ENCODE data around the gene TACC2.

DNA sequence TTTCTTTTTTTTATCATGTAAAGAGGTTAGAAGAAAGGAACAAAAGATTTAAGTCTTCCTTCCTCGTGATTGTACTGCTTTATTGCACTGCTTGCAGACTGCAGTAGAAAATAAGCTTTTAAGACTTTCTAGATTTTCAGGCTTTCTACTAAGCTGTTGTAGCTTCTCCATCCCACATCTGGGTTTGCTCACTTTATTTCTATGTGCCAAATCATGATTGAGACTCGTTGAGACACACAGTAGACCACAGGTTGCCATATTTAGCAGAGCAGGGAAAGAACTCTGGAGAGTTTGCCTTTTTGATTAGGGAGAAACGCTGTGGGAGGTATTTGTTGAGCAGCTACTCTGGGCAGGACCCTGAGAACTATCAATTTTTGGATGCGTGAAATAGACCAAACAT is 192.9 kb downstream of the TACC2 start:
- TF ChIP-seq, protein P1, sequence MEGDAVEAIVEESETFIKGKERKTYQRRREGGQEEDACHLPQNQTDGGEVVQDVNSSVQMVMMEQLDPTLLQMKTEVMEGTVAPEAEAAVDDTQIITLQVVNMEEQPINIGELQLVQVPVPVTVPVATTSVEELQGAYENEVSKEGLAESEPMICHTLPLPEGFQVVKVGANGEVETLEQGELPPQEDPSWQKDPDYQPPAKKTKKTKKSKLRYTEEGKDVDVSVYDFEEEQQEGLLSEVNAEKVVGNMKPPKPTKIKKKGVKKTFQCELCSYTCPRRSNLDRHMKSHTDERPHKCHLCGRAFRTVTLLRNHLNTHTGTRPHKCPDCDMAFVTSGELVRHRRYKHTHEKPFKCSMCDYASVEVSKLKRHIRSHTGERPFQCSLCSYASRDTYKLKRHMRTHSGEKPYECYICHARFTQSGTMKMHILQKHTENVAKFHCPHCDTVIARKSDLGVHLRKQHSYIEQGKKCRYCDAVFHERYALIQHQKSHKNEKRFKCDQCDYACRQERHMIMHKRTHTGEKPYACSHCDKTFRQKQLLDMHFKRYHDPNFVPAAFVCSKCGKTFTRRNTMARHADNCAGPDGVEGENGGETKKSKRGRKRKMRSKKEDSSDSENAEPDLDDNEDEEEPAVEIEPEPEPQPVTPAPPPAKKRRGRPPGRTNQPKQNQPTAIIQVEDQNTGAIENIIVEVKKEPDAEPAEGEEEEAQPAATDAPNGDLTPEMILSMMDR (IDR thresholded peaks at IDR 0.05), result no peak
- no peak for TF ChIP-seq POLR2A (IDR thresholded peaks at IDR 0.05)
- no peak for TF ChIP-seq POLR2AphosphoS5 (IDR thresholded peaks at IDR 0.05)
